Myocyte (in vitro differentiated cells): ENCODE results near the gene COX4I2. TPM values are rescaled to one million over a fixed set of nuclear protein-coding genes. Genes with fewer than 3 reads are reported as not detected.
A peak's percentile ranks its signal among the peaks of the same experiment; 100 is the strongest.

Experiments
- DNase-seq: peaks from one replicate; pipeline ENCODE4 v3.0.0-alpha.2; 2012; ENCODE audit warnings: low read depth
- total RNA-seq: library from RNA; depleted of rRNA; stranded (reverse); fragments of >200 nt; gene quantifications from 2 replicates; pipeline ENCODE4 v1.2.3, GENCODE V29; 2014

The COX4I2 gene
- total RNA-seq, 1 donor from 2014 or later: not detected

DNA sequence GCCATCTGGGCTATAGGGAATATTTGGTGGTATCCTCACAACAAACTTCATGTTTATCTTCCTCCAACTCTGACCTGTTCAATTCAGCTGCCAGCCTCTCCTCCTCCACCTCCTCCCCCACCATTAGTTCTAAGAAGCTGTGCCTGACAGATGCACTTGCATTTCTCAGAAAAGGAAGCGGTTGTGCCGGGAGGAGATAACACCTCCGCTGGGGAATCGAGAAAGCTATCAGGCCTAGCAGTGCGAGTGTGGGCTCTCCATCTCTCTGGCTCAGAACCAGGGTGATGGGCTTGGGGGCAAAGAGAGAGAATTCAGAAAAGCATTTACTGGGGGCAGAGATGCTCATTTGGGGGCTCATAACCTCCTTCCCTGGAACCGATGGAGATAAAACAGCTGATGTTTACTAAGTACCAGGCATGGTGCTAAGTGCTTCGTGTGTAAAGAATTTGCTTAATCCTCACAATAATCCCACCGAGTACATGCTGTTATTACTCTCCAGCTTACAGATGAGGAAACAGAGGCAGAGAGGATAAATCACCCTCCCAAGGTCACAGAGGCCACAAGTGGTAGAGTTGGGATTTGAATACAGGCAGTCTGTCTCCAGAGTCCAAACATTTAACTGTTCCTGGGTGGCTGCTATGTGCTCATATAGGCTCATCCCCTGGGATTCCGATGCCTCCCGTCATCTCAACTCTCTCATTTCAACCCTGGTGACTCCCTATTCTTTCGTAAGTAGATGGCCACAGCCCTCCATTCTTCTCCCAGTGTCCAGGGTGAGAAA, 38.3 kb downstream of the COX4I2 start:
- DNase-seq: no peak

GRCh38 chr20:31676609-31676989, 38.9 kb downstream of the COX4I2 start:
- DNase-seq: no peak

- DNase-seq: no peak
These were observed 40.0 kb downstream of the COX4I2 start for GRCh38 chr20:31677553-31678260.

GRCh38 chr20:31678389-31679356, 41.0 kb downstream of the COX4I2 start:
- no peak for DNase-seq

DNA sequence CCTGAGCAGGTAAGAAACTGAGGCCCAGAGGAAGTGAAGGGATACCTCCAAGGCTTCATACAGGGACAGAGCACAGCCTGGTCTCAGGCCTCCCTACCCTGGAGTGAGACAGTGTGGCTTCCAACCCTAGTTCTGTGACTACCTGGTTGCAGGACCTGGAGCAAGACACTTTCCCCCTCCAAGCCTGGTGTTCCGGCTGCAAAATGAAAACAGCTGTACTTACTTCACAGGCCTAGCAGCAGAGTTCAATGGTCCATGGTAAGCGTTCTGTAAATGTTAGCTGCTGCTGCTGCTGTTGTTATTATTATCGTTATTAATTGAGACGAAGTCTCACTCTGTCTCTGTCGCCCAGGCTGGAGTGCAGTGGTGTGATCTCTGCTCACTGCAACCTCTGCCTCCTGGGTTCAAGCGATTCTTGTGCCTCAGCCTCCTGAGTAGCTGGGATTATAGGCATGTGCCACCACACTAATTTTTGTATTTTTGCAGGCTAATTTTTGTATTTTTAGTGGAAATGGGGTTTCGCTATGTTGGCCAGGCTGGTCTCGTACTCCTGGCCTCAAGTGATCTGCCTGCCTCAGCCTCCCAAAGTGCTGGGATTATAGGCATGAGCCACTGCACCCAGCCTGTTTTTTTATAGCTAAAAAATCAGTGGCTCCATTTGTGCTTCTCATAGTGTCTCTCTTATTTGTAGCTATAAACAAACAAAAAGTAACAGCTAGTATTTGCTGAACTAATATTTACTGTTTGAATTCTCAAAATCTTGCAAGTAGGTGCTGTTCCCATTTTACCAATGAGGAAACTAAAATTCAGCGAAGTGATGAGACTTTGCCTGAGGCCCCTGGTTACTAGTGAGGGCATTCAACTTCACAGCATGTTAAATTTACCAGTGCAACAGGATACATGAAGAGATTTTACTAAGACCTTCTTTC, 41.9 kb downstream of the COX4I2 start:
- no peak for DNase-seq

DNA sequence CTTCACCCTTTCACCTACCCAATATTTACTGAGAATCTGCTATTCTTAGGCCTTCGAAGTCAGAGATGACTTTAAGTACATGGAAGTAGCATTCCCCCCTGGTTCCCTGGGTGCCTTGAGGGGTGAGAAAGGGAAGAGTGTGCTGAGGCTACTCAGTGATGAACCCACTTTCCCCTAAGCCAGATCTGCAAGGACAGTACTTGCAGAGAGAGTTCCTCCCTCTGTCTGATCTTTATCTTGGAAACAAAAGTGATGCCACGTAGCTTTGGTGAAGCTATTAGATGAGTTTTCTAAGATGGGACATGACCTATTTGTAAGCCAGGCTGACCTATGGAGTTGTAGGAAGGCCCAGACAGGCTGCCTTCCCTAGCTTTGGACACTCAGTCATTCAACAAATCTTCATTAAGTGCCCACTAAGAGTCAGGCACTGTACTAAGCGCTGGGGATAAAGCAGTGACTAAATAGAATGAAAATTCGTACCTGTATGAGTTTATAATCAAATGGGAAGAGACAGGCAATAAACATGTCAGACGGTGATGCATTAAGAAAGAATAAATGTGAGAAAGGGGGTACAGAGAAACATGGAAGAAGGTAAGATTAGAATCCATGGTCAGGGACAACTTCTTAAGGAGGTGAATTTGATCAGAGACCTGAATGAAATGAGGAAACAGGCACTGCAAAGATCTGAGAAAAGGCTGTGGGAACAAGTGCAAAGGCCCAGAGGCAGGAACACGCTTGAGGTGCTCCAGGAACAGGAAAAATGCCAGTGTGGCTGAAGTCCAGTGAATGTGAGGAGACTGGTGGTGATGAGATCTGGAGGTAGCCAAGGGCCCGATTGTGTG, 42.8 kb downstream of the COX4I2 start:
- DNase-seq: no peak

DNA sequence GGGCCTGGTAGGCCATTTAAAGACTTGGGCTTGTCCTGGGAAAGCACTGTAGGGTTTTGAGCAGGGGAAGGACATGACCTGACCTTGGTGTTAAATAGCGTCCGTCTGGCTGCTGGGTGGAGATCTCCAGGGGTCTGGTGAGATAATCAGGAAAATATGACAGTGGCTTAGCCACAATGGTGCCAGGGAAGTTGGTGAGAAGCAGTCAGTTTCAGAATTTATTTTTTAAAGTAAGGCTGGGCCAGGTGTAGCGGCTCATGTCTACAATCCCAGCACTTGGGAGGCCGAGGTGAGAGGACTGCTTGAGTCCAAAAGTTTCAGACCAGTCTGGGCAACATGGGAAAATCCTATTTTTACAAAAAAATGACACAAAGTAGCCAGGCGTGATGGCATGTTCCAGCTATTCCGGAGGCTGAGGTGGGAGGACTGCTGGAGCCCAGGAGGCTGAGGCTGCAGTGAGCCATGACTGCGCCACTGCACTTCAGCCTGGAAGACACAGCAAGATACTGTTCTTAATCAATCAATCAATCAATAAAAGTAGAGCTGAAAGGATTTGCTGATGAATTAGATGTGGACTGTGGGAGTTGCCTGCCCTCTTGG, 43.5 kb downstream of the COX4I2 start:
- DNase-seq: no peak

DNA sequence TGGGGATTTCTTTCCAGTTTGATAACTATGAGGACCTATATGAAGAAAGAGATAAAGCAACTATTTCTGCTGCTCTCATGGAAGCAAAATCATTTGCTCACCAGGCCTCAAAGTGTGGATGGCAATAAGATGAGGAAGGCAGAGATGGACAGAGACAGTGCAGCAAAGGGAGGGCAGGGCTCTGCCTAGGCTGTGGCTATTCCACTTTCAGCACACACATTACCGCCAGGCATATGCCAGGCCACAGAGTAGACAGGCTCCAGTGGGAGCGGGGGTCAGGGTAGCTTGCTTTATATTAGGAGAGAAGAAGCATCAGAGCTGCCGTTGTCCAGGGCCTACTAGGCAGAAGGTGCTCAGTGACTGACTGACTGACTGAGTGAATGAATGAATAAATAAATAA, 44.1 kb downstream of the COX4I2 start:
- no peak for DNase-seq

DNA sequence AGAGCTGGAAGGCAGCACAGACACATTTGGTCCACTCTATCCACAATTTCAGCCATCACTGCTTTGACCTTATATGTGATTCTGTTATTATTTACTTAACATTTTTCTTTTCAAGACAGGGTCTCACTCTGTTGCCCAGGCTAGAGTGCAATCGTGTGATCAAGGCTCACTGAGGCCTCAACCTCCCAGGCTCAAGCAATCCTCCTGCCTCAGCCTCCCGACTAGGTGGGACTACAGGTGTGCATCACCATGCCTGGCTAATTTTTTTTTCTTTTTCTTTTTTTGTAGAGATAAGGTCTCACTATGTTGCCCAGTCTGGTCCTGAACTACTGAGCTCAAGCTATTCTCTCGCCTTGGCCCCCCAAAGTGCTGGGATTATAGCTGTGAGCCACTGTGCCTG, 44.6 kb downstream of the COX4I2 start:
- DNase-seq: no peak

DNA sequence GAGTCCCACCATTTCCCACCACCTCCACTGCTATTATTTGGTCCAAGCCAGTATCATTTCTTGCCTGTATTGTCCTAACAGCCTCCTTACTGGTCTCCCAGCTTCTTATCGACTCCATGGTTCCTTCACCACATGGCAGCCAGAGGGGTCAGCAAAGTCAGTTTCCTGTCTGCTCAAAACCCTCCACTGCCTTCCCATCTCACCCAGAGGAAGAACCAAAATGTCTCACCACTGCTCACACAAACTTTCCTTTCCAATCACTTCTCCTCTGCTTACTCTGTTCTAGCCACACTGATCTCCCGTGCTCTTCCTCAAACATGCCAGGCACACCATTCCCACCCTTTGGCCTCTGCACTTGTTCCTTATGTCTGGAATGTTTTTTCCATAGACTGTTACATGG, 45.2 kb downstream of the COX4I2 start:
- no peak for DNase-seq

DNA sequence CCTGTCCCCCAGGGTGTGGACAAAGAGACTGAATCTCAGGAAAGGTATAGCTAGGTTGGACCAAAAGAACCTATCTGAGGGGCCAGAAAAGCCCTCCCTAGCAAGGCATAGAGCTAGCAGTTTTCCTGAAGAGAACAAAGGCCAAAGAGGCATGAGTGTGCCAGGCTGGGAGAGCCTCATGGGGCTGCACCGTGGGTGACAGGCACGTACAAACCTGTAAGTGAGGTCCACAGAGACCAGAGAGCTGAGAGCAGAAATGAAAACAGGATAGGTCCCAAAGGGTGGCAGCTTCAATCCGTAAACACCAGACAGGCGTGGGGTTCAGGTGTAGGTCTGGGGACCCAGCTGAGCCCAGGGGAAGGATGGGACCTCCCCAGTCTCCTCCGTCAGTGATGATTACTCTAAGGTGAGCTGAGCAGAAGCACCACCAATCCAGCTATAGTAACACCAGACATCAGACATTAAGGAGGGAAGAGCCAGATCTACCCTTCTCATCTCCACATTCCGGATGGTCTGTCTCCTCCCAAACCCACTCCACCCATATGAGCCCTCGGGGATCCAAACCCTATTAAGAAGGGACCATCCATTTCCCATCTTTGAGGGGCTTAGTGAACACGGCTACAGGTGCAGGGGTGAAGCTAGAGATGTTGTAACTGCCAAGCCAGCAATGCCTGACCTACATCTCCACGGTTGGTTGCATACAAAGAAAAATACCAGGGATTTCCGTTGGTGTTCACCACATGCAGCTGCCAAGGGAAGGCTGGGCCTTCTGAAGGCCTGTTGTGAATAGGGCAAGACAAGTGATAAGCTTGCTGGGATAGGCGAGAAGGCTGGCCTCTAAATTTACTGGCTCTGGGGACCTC, 46.7 kb downstream of the COX4I2 start:
- DNase-seq: peak; percentile 76

DNA sequence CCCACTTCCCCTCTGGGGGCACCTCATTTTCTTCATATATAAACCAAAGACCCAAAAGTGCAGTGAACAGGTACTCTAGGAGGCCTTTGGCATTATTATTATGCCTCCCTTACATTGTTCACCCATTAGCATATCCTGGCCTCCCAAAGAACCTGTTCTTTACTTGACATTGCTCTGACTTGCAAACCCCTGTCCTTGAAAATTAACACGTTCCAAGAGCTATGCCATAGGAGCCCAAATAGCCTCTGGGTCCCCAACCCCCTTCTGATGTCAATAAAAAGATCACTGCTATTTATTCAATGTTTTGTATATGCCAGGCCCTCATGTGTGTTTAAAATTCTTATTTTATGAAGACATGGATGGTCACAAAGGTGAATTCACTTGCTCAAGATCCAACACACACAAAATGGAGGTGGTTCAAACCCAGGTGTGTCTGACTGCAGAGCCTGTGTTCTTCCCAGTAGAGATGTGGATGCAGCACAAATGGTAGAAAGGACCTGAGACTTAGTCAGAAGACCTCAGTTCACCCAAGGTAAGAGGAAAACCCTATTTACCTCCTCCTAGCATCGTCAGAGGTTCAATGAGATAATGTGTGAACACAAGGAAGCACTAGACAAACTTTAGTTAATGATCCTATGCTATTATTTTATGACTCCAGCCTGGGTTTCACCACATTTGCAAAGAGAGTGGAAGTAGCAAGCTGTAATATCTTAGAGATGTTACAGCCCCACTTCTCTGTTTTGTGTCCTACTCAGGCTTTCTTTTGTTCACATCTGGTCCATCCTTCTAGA, 48.3 kb downstream of the COX4I2 start:
- DNase-seq: no peak

DNA sequence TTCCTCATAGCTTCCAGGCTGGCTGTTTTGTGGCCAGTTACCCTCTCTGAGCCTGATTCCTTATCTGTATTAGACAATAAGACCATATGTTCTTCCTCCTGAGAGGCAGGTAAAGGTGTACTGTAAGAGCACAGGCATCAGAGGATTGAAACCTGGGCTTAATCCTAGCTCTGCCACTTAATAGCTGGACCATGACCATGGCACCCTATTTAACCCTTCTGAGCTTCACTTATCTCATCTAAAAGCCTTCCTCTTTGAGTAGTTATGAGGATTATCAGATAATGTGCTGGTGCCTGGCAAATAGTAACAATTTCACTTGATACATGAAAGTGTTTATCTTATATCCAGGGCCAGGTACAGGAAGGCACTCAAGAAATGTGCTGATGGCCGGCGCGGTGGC, 50.1 kb downstream of the COX4I2 start:
- DNase-seq: no peak

- DNase-seq: no peak
These were observed 51.4 kb downstream of the COX4I2 start for GRCh38 chr20:31689141-31689540.

GRCh38 chr20:31690124-31690666, 52.5 kb downstream of the COX4I2 start:
- DNase-seq: no peak

- peak; percentile 76 for DNase-seq
These were observed 54.0 kb downstream of the COX4I2 start for GRCh38 chr20:31691646-31692275.

DNA sequence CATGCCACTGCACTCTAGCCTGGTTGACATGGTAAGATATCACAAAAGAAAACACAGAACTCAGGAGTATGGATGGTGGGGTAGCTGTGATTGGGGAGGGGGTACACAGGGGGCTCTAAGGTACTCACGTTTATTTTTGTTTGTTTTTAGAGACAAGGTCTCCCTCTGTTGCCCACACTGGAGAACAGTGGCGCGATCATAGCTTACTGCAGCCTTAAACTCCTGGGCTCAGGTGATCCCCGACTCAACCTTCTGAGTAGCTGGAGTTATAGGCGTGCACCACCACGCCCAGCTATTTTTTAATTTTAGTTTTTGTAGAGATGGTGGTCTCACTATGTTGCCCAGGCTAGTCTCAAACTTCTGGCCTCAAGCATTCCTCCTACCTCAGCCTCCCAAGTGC, 55.7 kb downstream of the COX4I2 start:
- DNase-seq: no peak
